Islet of Langerhans (tissue), 1 donor: ENCODE measurements around the gene CDH5.

ENCODE experiments used
- FAIRE-seq: peaks from one replicate; lab custom pipeline; 2011; peaks lifted over from hg19 to GRCh38; lab: Jason Lieb, UNC

The CDH5 gene

GRCh38 chr16:66353055-66353454 is 13.4 kb upstream of the CDH5 start:
- FAIRE-seq: no peak

- no peak for FAIRE-seq
These were observed 12.2 kb upstream of the CDH5 start for GRCh38 chr16:66354034-66354909.

- FAIRE-seq: no peak
These were observed 11.0 kb upstream of the CDH5 start for GRCh38 chr16:66355526-66355925.

GRCh38 chr16:66357523-66357928 is 9.0 kb upstream of the CDH5 start:
- FAIRE-seq: no peak

- FAIRE-seq: no peak
These were observed 8.3 kb upstream of the CDH5 start for GRCh38 chr16:66358231-66358630.

- FAIRE-seq: no peak
These were observed 7.5 kb upstream of the CDH5 start for GRCh38 chr16:66359012-66359411.

- no peak for FAIRE-seq
These were observed 6.5 kb upstream of the CDH5 start for GRCh38 chr16:66359811-66360608.

GRCh38 chr16:66360624-66361324 is 5.7 kb upstream of the CDH5 start:
- FAIRE-seq: no peak

- FAIRE-seq: no peak
These were observed 4.8 kb upstream of the CDH5 start for GRCh38 chr16:66361604-66362135.

- no peak for FAIRE-seq
These were observed 3.2 kb upstream of the CDH5 start for GRCh38 chr16:66363211-66363777.

- no peak for FAIRE-seq
These were observed 2.2 kb upstream of the CDH5 start for GRCh38 chr16:66364117-66364958.

- FAIRE-seq: no peak
These were observed 1.6 kb upstream of the CDH5 start for GRCh38 chr16:66364959-66365306.

- no peak for FAIRE-seq
These were observed 840 bp upstream of the CDH5 start for GRCh38 chr16:66365651-66366050.

GRCh38 chr16:66367968-66368891 is 1.7 kb downstream of the CDH5 start:
- no peak for FAIRE-seq

GRCh38 chr16:66369055-66369592 is 2.6 kb downstream of the CDH5 start:
- FAIRE-seq: no peak

- no peak for FAIRE-seq
These were observed 4.5 kb downstream of the CDH5 start for GRCh38 chr16:66370786-66371684.

- FAIRE-seq: no peak
These were observed 5.8 kb downstream of the CDH5 start for GRCh38 chr16:66372078-66372897.

GRCh38 chr16:66372898-66373155 is 6.3 kb downstream of the CDH5 start:
- FAIRE-seq: no peak
